ENCODE results near the gene PDILT. TPM values are rescaled to one million over a fixed set of nuclear protein-coding genes. Genes with fewer than 3 reads are reported as not detected.
"Not testable (repeated sequence)": the region's sequence is repeated elsewhere in the genome, so short reads cannot be mapped to it uniquely, and the experiment has no call there.

The PDILT gene
- total RNA-seq, 4 donors from 2014 or later = not detected

DNA sequence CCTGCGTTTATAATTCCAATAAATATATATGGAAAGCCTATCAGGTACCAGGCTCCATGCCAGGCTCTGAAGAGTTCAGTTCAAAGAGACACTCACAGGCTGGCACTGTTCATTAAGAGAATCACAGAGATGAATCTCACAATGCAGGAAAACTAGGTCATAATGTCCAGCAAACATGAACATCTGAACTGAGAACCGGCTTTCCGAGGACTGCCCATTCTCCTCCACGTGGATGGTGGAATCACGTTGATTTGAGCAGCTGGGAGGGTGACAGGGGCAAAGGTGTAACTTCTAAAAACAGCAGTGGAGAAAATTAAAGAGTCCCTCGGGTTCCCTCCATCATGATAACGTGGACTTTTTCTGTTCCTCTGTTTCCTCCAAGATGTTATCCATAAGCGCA is 87.4 kb downstream of the PDILT start:
- TF ChIP-seq, protein P1, sequence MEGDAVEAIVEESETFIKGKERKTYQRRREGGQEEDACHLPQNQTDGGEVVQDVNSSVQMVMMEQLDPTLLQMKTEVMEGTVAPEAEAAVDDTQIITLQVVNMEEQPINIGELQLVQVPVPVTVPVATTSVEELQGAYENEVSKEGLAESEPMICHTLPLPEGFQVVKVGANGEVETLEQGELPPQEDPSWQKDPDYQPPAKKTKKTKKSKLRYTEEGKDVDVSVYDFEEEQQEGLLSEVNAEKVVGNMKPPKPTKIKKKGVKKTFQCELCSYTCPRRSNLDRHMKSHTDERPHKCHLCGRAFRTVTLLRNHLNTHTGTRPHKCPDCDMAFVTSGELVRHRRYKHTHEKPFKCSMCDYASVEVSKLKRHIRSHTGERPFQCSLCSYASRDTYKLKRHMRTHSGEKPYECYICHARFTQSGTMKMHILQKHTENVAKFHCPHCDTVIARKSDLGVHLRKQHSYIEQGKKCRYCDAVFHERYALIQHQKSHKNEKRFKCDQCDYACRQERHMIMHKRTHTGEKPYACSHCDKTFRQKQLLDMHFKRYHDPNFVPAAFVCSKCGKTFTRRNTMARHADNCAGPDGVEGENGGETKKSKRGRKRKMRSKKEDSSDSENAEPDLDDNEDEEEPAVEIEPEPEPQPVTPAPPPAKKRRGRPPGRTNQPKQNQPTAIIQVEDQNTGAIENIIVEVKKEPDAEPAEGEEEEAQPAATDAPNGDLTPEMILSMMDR (IDR thresholded peaks at IDR 0.05 in 4 of 5, conservative IDR thresholded peaks at IDR 0.05 in 1 of 5) = no peak
- TF ChIP-seq POLR2A (IDR thresholded peaks at IDR 0.05) = no peak
- Histone ChIP-seq H3K27me3 (no peaks in the 10 kb centered on the region), H3K4me3 (no peak overlapping the region), H3K4me1 (no peaks in the 10 kb centered on the region), H3K9me3 (no peaks in the 10 kb centered on the region), H3K27ac (no peak overlapping the region), H3K36me3 (no peaks in the 10 kb centered on the region)
- intact Hi-C loops (cut with DNase I; ENCODE audit: low total_unique reads) (no loop called here), in situ Hi-C loops (cut with MboI; ENCODE audit: low sequenced_read_pairs in 4 of 4) (no loop called here)
- no peak for DNase-seq
- ATAC-seq = no peak

DNA sequence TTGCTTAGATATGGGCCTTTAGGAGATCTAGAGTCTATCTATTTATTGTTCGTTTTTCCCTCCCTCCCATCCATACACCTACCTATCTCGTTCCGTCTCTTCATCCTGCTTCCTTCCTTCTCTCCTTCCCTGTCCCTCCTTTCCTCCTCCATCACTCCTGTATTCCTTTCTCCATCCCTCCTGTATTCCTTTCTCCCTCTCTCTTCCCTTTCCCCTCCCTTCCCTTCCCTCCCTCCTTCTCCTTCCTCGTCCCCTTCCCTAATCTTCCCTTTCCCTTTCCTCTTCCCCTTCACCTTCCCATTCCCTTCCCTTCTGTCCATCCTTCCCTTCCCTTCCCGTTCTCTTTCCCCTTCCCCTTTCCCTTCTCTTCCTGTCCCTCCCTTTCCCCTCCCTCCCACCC is 87.8 kb downstream of the PDILT start:
- no peaks in the 10 kb centered on the region for H3K36me3 ChIP-seq
- TF ChIP-seq, protein P1 (IDR thresholded peaks at IDR 0.05 in 4 of 5, conservative IDR thresholded peaks at IDR 0.05 in 1 of 5) = no peak
- no peak for TF ChIP-seq POLR2A (IDR thresholded peaks at IDR 0.05)
- H3K4me3 ChIP-seq = no peak overlapping the region
- no peaks in the 10 kb centered on the region for H3K4me1 ChIP-seq
- H3K27ac ChIP-seq = no peak overlapping the region
- in situ Hi-C loops (cut with MboI; ENCODE audit: low sequenced_read_pairs in 4 of 4) (no loop called here), intact Hi-C loops (cut with DNase I; ENCODE audit: low total_unique reads) (no loop called here)
- DNase-seq (no peak), ATAC-seq (no peak)
- H3K27me3 ChIP-seq = no peaks in the 10 kb centered on the region
- no peaks in the 10 kb centered on the region for H3K9me3 ChIP-seq

DNA sequence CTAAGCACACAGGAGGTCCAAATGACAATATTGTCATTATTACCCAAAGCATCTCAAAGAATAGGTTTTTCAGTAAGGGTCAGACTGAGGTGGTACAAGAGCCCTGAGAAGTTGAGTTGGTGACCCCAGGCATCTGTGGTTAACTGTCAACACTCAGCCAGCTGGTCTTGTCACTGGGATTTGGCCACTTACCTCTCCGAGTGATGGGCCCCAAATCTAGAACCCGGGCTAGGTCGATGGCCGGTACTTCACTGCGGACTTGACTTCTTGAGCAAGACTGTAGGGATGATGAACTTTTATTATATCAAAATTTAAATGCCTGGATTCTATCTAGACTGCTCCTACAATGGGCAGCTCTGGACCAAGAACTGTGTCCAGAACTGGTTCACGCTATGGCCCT is 88.8 kb downstream of the PDILT start:
- Histone ChIP-seq H3K36me3 (no peaks in the 10 kb centered on the region), H3K27me3 (no peaks in the 10 kb centered on the region), H3K9me3 (no peaks in the 10 kb centered on the region), H3K4me3 (no peak overlapping the region), H3K27ac (no peak overlapping the region), H3K4me1 (no peaks in the 10 kb centered on the region)
- ATAC-seq (no peak), DNase-seq (no peak)
- intact Hi-C loops (cut with DNase I; ENCODE audit: low total_unique reads) (no loop called here), in situ Hi-C loops (cut with MboI; ENCODE audit: low sequenced_read_pairs in 4 of 4) (no loop called here)
- TF ChIP-seq, protein P1 (IDR thresholded peaks at IDR 0.05 in 4 of 5, conservative IDR thresholded peaks at IDR 0.05 in 1 of 5) = no peak
- TF ChIP-seq POLR2A (IDR thresholded peaks at IDR 0.05) = no peak

DNA sequence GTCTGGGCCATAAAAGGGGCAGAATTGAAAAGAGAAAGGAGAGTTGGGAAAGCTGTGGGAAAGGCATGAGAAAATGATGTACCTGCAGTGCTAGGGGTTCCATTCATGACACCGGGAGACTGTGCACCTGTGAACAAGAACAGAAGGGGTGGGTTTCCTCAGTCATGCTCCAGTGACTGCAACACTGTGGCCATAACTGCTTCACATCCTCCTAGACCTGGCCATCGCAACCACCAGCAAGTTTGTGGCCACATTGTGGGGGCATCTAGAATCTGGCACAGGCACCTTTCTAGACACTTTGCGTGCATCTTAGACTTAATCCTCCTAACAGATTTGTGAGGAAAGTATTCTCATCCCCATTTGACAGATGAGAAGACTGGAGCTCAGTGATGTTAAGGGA is 90.0 kb downstream of the PDILT start:
- Histone ChIP-seq H3K27ac (no peak overlapping the region), H3K4me3 (no peak overlapping the region), H3K4me1 (no peaks in the 10 kb centered on the region), H3K9me3 (no peaks in the 10 kb centered on the region), H3K27me3 (no peaks in the 10 kb centered on the region), H3K36me3 (no peaks in the 10 kb centered on the region)
- intact Hi-C loops (cut with DNase I; ENCODE audit: low total_unique reads) (no loop called here), in situ Hi-C loops (cut with MboI; ENCODE audit: low sequenced_read_pairs in 4 of 4) (no loop called here)
- ATAC-seq (no peak), DNase-seq (no peak)
- no peak for TF ChIP-seq POLR2A (IDR thresholded peaks at IDR 0.05)
- TF ChIP-seq, protein P1 (IDR thresholded peaks at IDR 0.05 in 4 of 5, conservative IDR thresholded peaks at IDR 0.05 in 1 of 5) = no peak

DNA sequence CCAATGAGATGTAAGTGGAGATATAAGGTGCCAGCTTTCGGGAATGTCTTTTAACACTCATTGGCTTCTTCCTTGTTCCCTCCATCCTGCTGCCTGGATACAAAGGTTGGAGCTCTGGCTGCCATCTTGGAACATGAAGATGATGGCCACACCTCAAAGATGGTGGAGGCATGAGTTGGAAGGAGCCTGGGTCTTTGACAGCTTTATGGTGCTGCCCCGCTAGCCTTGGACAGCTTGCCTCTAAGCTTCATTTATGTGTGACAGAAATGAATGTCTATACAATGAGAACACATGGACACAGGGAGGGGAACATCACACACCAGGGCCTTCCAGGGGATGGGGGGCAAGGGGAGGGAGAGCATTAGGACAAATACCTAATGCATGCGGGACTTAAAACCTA is 90.8 kb downstream of the PDILT start:
- Histone ChIP-seq H3K4me1 (no peaks in the 10 kb centered on the region), H3K27ac (no peak overlapping the region), H3K27me3 (no peaks in the 10 kb centered on the region), H3K36me3 (no peaks in the 10 kb centered on the region), H3K9me3 (no peaks in the 10 kb centered on the region), H3K4me3 (no peak overlapping the region)
- DNase-seq (no peak), ATAC-seq (no peak)
- in situ Hi-C loops (cut with MboI; ENCODE audit: low sequenced_read_pairs in 4 of 4) = no loop called here
- TF ChIP-seq, protein P1 (IDR thresholded peaks at IDR 0.05 in 4 of 5, conservative IDR thresholded peaks at IDR 0.05 in 1 of 5) = no peak
- no peak for TF ChIP-seq POLR2A (IDR thresholded peaks at IDR 0.05)
- intact Hi-C loops (cut with DNase I; ENCODE audit: low total_unique reads) = no loop called here

DNA sequence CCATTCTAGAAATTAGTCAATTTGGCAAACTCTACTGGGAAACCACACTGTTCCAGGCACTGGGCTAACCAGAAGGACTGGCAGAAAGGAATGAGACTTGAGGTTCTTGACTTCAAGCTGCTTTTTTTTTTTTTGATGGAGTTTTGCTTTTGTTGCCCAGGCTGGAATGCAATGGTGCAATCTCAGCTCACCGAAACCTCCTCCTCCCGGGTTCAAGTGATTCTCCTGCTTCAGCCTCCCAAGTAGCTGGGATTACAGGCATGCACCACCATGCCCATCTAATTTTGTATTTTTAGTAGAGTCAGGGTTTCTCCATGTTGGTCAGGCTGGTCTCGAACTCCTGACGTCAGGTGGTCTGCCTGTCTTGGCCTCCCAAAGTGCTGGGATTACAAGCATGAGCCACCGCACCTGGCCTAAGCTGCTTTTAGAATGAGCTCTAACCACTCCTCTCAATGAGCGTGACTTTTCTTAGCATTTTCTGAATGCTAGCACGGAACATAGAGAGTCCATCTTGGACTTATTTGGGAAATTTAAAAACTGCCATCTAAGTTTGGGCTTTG is 91.9 kb downstream of the PDILT start:
- in situ Hi-C loops (cut with MboI; ENCODE audit: low sequenced_read_pairs in 4 of 4); DNase-seq; H3K27ac ChIP-seq; H3K27me3 ChIP-seq; H3K4me3 ChIP-seq; intact Hi-C loops (cut with DNase I; ENCODE audit: low total_unique reads); H3K36me3 ChIP-seq; ATAC-seq; H3K9me3 ChIP-seq; H3K4me1 ChIP-seq: not testable (repeated sequence)

Data from gastrocnemius medialis (tissue), 4 donors.